GDM1 (cell line): Measurements from ENCODE around the gene ZNF76.
"Not testable (repeated sequence)": the region's sequence is repeated elsewhere in the genome, so short reads cannot be mapped to it uniquely, and the experiment has no call there.

Source experiments
- DNase-seq: peaks from one replicate; lab custom pipeline; 2025; lab: John Stamatoyannopoulos, UW

ZNF76 gene

DNA sequence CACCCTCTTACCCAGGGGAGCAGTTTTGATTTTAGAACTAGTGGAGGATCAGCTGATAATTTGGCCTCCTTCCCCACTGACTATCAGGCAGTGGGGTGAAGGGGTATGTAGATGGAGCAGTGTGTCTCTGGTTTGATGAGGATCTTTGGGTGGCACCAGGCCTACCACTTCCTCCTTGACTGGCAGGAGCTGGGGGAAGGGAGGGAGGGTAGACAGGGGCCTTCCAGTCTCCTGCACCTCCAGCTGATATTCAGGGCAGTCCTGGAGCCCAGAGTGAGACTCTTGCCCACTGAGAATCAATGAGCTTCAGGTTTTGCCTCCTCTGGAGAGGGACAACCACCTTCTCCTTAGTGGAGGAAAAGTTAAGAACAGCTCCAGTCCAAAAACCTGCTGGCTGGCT lies 41.3 kb downstream of the ZNF76 start:
- DNase-seq: no peak

DNA sequence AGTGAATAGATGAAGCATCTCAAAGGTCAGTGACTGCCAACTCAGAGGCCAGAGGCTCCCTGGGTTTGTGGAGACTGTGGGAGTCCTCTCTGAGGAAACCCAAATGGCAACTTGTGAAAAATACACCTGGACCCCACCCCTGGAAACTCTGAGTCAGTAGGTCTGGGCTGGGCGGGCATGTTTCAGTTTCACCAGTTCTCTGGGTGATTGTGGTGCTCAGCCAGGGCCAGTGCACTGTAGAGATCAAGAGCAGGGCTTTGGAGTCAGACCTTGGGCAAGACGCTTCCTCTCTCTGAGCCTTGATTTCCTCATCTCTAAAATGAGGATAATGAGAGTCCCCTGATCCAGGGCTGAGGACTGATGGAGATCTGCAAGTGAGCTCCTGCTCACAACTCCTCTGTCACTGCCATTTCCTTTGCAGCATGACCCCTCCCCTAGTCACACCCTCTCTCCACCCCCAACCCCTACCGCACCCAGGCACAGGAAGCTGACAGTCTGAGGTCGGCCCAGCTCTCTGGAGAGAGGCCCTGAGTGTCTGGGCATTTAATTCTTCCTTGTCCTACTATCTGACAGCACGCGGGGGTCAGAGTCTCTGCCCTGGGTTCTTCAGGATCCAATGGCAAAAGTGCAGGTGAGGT lies 43.2 kb downstream of the ZNF76 start:
- peak; percentile 70 for DNase-seq

DNA sequence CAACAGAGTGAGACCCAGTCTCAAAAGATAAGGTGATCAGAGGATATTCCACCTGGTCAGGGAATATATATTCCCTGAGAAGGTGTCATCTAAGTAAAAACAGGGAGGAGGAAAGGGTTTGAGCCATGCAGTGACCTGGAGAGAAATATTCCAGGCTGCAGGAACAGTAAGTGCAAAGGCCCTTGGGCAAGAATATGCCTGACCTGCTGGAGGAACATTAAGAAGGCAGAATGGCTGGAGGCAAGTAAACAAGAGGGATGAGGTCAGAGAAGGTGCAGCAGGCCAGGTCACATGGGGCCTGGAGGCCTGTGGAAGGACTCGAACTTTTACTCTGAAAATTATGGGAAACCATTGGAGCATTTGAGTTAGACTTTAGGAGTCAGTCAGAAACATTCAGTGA lies 44.8 kb downstream of the ZNF76 start:
- DNase-seq: no peak

DNA sequence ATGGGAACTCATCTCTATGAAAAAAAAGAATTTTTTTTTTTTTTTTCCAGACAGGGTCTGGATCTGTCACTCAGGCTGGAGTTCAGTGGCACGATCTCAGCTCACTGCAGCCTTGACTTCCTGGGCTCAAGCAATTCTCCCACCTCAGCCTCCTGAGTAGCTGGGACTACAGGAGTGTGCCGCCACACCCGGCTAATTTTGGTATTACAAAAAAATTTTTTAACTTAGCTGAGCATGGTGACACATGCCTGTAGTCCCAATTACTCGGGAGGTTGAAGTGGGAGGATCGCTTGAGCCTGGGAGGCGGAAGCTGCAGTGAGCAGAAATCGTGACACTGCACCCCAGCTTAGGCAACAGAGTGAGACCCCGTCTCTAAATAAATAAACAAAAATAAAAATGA lies 45.6 kb downstream of the ZNF76 start:
- DNase-seq: no peak

DNA sequence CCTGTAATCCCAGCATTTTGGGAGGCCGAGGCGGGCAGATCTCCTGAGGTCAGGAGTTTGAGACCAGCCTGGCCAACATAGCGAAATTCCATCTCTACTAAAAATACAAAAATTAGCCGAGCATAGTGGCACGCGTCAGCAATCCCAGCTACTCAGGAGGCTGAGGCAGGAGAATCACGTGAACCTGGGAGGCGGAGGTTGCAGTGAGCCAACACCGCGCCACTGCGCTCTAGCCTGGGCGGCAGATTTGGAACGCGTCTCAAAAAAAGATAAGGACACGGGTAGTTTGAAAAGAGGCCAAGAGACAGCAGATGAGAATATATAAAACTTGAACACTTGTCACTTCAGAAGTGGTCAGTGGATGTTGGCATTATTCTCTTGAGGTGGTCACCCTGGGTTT lies 47.6 kb downstream of the ZNF76 start:
- not testable (repeated sequence) for DNase-seq

DNA sequence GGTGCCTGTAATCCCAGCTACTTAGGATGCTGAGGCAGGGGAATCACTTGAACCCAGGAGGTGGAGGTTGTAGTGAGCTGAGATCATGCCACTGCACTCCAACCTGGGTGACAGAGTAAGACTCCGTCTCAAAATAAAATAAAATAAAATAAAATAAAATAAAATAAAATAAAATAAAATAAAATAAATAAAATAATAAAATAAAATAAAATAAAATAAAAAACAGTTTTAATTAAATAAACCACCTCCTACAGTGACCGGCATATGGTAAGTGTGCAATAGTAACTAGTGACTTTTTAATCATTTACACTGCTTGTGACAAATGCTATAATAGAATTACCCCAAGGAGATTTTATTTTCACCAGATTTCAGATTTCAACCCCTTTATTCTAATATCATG lies 49.0 kb downstream of the ZNF76 start:
- DNase-seq: not testable (repeated sequence)

DNA sequence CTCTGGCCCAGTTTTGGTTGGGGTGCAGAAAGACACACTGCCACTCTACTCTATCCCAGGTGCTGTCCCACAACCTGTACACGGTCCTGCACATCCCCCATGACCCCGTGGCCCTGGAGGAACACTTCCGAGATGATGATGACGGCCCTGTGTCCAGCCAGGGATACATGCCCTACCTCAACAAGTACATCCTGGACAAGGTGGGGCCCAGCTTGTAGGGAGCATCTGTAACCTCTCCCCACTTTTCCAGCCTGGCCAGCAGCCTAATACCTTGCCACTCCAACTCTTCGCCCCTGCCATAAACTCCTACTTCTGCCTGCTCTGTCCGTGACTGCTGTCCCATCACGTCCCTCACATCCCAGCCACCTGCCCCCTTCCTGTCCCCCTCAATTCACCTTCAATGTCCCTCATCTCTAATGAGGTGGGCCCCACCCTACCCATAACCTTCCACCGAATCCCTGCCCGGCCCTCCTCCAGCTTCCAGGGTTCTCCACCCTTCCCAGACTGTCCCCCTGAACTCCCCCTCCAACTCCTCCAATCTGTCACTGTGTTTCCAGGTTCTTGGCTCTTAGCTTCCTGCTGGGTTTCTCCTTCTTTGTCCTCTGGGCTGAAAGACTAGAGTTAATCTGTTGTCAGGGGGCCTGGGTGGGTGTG lies 50.2 kb downstream of the ZNF76 start:
- DNase-seq: no peak

DNA sequence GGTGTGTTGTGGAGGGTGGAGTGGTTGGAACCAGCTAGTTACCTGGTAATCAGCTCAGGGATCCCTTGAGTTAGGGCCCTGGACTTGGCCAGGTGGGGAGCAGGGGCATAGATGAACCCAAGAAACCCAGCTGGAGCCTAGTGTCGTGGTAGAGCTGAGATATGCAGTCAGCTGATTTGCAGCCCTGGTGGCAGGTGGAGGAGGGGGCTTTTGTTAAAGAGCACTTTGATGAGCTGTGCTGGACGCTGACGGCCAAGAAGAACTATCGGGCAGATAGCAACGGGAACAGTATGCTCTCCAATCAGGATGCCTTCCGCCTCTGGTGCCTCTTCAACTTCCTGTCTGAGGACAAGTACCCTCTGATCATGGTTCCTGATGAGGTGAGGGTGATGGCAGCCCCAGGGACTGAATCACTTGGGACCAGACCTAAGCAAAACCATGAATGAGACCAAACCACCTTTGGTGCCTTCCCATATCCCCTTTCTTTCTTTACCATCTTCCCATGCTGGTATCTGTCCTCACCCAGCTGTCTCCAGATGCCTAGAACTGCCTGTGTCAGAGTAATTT lies 50.8 kb downstream of the ZNF76 start:
- no peak for DNase-seq

DNA sequence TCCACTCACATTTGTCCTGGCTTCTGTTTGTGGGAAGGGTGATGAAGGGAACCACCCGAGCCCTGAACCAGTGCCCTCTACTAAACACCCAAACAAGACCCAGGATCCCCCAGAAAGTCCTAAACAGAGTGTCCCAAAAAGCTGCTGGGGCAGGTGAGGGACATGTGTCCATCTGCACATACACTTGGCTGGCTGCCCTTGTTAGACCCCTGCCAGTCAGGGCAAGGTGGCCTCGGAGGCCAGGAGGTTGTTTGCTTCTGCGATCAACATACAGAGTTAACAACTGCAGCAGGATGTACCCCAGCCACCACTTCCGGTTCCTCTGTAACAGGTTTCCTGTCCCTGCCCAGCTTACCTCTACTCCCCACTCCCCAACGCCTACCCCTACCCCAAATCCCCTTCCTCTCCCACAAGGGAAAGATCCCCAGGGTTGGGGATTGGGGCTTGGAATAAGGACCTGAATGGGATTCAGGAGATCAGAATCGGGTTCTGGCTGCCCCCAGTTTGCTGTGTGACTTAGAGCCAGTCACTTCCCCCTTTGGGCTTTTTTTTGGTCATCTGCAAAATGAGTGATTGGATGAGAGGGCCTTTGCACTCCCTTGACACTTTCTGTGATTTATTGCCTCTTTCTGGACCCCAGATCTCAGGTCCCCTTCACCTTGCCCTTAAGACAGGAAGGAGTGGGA lies 52.0 kb downstream of the ZNF76 start:
- peak; percentile 60 for DNase-seq

DNA sequence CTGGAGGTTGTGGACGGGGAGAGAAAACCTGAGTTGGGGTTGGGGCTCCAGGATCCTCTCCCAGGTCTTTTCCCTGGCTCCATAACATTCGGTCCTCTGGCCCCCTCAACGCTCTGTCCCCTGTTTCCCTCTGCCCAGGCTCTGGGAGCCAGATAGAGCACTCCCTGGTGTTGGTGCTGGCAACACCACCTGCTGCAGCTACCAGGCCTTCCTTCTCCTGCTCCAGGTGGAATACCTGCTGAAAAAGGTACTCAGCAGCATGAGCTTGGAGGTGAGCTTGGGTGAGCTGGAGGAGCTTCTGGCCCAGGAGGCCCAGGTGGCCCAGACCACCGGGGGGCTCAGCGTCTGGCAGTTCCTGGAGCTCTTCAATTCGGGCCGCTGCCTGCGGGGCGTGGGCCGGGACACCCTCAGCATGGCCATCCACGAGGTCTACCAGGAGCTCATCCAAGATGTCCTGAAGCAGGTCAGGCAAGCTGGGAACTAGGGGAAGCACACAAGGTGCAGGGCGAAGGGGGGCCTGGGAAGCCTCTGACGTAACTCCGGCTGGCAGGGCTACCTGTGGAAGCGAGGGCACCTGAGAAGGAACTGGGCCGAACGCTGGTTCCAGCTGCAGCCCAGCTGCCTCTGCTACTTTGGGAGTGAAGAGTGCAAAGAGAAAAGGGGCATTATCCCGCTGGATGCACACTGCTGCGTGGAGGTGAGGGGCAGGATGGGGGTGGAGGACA lies 52.7 kb downstream of the ZNF76 start:
- DNase-seq: no peak

DNA sequence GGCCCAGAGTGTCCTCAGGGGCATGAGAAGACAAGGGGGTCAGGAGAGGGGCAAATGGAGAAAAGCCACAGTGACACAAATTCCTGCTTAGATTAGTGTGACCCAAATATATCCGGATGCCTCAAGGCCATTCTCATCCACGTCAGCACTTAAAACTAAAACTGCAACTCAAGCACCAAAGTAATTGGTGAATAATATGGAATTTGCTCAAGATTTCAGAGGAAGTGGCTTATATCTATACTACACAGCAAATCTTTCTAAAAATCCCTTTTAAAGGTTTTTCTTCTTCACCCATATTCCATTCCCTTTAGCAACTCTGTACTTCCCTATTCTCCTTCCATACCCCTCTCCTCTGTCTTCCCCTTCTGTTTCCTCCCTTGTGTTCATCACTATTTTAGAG lies 53.3 kb downstream of the ZNF76 start:
- DNase-seq: no peak

DNA sequence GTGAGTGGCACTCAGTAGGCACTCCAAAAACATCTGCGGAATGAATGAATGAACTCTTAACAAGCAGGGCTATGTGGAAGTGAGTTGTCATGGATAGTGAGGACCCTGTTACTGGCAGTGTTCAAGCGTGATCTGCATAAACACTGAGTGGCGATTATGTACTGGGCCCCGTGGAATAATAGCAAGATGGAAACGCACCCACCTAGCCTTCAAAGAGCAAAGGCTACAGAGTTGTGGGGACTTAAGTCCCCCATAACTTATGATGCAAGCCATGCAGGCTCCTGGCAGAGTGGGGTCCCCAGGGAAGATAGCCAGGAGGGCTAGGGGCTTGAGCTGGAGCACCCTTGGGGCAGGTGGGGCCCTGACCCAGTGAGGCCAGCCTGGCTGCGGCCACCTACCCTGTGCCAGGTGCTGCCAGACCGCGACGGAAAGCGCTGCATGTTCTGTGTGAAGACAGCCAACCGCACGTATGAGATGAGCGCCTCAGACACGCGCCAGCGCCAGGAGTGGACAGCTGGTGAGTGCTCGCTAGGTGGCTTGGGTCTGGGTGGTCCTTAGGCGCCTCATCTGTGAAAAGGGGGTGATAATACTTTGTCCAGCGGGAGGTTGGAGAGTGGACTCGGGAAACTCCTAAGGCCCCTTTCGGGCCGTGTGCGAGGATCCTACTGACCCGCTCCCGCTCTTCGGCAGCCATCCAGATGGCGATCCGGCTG lies 58.1 kb downstream of the ZNF76 start:
- no peak for DNase-seq

DNA sequence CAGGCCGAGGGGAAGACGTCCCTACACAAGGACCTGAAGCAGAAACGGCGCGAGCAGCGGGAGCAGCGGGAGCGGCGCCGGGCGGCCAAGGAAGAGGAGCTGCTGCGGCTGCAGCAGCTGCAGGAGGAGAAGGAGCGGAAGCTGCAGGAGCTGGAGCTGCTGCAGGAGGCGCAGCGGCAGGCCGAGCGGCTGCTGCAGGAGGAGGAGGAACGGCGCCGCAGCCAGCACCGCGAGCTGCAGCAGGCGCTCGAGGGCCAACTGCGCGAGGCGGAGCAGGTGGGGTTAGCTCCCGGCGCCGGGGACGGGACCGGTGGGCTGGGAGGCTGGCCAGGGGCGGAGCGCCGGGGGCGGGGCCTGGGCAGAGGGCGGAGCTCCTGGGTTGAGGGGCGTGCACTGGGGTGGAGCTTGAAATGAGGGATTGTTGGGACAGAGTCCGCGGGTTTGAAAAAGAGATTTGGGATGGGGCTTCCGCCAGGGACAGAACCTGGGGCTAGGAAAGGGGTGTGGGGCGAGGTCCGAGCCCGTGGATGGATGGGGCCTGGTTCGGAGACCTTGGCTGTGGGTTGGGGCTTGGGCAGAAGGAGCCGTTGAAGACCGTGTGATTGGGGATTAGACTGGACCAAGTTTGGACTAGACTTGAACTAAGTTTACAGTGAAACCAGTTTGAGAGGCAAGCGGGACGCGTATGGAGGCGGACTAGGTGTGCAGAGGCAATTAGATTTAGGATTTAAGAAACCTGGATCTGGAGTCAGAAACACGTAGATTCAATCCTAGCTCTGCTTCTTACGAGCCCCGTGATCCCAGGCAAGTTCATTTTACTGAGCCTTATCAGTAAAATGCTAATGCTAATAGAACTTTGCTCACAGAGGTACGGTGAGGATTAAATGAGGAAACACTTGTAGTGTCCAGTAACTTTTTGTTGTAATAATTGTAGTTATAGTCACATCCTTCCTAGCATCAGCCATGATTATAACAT lies 58.9 kb downstream of the ZNF76 start:
- DNase-seq: no peak

DNA sequence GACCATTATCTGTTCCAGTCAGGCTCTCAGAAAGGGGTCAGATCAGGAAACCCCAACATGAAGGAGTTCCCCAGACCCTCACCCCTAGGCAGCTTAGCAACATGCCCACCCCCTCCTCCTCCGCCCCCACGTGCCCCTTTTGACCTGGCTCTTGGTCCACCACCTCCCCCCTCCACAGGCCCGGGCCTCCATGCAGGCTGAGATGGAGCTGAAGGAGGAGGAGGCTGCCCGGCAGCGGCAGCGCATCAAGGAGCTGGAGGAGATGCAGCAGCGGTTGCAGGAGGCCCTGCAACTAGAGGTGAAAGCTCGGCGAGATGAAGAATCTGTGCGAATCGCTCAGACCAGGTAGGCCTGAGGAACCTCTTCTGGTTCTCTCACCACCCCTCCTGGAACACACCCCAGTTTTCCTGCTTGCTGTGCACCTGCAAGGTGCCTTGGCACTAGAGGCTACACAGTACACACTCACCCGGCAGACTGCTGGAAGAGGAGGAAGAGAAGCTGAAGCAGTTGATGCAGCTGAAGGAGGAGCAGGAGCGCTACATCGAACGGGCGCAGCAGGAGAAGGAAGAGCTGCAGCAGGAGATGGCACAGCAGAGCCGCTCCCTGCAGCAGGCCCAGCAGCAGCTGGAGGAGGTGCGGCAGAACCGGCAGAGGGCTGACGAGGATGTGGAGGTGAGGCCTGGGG lies 60.0 kb downstream of the ZNF76 start:
- DNase-seq: no peak

DNA sequence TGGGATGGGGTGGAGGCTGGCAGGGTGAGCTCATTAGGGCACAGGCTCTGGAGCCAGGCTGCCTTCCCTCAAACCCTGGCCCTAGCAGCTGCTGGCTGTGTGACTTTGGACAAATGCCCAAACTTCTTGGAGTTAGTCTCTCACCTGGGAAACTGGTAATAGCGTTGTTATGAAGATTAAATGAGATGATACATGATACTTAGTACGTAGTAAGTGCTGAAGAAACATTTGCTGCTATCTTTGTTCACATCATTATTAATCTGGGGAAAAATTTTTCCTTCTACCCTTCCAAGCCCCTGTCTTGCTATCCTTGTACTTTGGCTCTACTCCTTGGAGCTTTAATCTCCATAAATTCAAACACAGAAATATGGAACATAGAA lies 60.5 kb downstream of the ZNF76 start:
- DNase-seq: no peak

DNA sequence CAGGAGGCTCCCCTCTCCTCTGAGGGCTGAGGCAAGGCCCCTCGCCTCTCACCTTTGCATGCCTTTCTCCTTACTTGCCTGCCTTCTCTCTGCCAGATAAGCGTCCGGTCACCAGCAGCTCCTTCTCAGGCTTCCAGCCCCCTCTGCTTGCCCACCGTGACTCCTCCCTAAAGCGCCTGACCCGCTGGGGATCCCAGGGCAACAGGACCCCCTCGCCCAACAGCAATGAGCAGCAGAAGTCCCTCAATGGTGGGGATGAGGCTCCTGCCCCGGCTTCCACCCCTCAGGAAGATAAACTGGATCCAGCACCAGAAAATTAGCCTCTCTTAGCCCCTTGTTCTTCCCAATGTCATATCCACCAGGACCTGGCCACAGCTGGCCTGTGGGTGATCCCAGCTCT lies 61.6 kb downstream of the ZNF76 start:
- DNase-seq: no peak

DNA sequence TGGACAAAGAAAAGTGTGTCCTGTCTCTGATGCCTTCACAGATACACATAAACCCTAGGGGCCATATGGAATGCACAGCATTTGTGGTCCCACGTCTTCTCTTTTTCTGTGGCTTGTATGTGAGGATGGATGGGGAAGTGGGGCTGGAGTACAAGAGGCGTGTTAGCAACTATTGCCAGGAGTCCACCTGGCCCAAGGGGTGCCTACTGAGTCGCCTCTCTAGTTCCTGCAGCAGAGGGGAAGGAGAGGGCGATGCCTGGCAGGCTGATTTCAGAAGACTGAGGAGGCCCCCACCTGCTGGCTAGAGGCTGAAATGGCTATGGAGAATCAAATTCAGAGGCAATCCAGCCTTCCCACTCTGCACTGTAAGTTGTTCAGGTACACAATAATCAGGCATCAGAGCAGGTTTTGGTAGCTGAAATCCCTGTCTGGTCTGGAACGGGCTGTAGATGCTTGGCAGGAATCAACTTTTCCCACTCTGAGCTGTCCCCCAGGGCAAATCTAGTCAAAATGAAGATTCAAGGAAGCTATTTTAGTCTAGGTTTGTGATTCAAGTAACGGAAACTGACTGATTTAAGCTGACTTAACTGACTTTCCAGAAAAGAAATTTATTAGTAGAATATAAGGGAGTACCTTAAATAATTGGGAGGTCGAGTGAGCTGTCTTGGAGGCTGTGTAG lies 68.0 kb downstream of the ZNF76 start:
- peak; percentile 65 for DNase-seq

DNA sequence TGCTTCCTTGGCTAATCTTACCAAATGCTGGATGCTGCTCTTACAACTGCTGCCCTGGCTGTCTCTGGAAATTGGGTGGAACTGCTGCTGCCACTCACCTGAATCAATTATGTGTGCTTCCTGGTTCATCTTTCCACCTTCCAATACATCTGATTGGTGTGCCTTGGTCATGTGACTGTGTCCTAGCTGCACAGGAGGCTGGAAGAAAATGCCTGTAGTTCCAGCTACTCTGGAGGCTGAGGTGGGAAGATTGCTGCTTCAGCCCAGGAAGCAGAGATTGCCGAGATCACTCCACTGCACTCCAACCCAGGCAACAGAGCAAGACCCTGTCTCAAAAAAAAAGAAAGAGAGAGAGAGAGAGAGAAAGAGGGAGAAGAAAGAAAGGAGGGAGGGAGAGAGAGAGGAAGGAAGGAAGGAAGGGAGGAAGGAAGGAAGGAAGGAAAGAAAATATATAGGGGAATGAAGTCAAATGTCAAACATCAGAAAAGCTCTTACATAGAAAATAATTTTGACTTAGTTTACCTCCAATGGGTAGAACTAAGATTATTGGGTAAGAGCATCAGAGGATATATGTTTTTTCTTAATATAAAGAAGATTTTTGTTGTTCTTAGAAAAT lies 68.7 kb downstream of the ZNF76 start:
- no peak for DNase-seq

DNA sequence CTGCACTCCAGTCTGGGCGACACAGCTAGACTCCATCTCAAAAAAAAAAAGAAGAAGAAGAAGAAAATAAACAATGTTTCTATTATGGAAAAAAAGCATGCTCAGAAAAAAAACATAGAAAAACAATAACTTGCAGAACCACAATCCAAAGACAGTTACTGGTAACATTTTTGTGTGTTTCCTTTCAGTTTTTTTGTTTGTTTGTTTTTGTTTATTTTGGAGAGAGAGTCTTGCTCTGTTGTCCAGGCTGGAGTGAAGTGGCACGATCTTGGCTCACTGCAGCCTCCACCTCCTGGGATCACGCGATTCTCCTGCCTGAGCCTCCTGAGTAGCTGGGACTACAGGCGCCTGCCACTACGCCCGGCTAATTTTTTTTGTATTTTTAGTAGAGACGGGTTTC lies 69.4 kb downstream of the ZNF76 start:
- DNase-seq: not testable (repeated sequence)
